ENCODE results near the gene LCN12.
"Not testable (repeated sequence)": the region's sequence is repeated elsewhere in the genome, so short reads cannot be mapped to it uniquely, and the experiment has no call there.

The LCN12 gene

DNA sequence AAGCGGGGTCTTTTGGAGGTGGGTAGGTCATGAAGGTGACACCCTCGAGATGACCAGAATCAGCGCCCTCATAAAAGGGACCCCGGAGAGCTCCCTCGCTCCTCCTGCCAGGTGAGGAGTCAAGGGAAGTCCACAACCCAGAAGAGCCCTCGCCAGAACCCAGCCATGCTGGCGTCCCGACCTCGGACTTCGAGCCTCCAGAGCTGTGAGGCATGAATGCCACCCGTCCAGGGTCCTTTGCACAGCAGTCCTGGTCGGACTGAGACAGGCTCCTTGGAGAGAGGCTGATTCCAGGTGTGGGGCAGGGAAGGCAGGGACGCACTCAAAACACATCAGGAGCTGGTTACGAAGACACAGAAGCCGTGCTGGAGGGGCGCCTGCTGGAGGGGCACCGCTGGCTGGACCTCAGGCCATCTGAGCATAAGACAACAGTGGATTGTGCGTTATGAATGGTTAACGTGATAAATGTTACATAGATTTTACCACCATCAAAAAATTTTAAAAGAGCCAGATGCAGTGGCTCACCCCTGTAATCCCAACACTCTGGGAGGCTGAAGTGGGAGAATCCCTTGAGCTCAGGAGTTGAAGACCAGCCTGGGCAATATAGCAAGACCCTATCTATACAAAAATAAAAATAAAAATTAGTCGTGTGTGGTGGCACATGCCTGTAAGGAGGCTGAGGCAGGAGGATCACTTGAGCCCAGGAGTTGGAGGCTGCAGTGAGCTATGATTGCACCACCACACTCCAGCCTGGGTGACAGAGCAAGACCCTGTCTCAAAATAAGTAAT is 50.0 kb downstream of the LCN12 start:
- H2AFZ ChIP-seq, result no peak overlapping the region
- no peaks in the 10 kb centered on the region for H3K27me3 ChIP-seq (ENCODE audit: control insufficient read depth, insufficient read depth, low read length)
- H3K27ac ChIP-seq, result no peak overlapping the region
- no peak overlapping the region for H3K4me2 ChIP-seq (ENCODE audit: low read length)
- TF ChIP-seq, protein P1, sequence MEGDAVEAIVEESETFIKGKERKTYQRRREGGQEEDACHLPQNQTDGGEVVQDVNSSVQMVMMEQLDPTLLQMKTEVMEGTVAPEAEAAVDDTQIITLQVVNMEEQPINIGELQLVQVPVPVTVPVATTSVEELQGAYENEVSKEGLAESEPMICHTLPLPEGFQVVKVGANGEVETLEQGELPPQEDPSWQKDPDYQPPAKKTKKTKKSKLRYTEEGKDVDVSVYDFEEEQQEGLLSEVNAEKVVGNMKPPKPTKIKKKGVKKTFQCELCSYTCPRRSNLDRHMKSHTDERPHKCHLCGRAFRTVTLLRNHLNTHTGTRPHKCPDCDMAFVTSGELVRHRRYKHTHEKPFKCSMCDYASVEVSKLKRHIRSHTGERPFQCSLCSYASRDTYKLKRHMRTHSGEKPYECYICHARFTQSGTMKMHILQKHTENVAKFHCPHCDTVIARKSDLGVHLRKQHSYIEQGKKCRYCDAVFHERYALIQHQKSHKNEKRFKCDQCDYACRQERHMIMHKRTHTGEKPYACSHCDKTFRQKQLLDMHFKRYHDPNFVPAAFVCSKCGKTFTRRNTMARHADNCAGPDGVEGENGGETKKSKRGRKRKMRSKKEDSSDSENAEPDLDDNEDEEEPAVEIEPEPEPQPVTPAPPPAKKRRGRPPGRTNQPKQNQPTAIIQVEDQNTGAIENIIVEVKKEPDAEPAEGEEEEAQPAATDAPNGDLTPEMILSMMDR (IDR thresholded peaks at IDR 0.05), result no peak
- H3K36me3 ChIP-seq (ENCODE audit: control insufficient read depth, insufficient read depth, low read length), result no peaks in the 10 kb centered on the region
- H3K79me2 ChIP-seq, result no peaks in the 10 kb centered on the region
- no peaks in the 10 kb centered on the region for H3K9me3 ChIP-seq (ENCODE audit: control insufficient read depth, low read length)
- no peaks in the 10 kb centered on the region for H3K4me1 ChIP-seq
- no peak overlapping the region for H3K4me3 ChIP-seq (ENCODE audit: low read depth, low read length)
- no peak overlapping the region for H3K9ac ChIP-seq

- no peak overlapping the region for H3K4me3 ChIP-seq (ENCODE audit: low read depth, low read length)
- H3K27ac ChIP-seq, result no peak overlapping the region
- no peaks in the 10 kb centered on the region for H3K9me3 ChIP-seq (ENCODE audit: control insufficient read depth, low read length)
- TF ChIP-seq, protein P1 (IDR thresholded peaks at IDR 0.05), result no peak
- no peak overlapping the region for H3K9ac ChIP-seq
- no peaks in the 10 kb centered on the region for H3K36me3 ChIP-seq (ENCODE audit: control insufficient read depth, insufficient read depth, low read length)
- no peaks in the 10 kb centered on the region for H3K79me2 ChIP-seq
- no peak overlapping the region for H3K4me2 ChIP-seq (ENCODE audit: low read length)
- no peaks in the 10 kb centered on the region for H3K4me1 ChIP-seq
- no peaks in the 10 kb centered on the region for H3K27me3 ChIP-seq (ENCODE audit: control insufficient read depth, insufficient read depth, low read length)
- no peak overlapping the region for H2AFZ ChIP-seq
These were observed 50.6 kb downstream of the LCN12 start for GRCh38 chr9:137002646-137003041.

- not testable (repeated sequence) for H3K4me1 ChIP-seq; H3K9ac ChIP-seq; H3K36me3 ChIP-seq (ENCODE audit: control insufficient read depth, insufficient read depth, low read length); H2AFZ ChIP-seq; H3K4me2 ChIP-seq (ENCODE audit: low read length); H3K4me3 ChIP-seq (ENCODE audit: low read depth, low read length); H3K27ac ChIP-seq; H3K79me2 ChIP-seq; H3K9me3 ChIP-seq (ENCODE audit: control insufficient read depth, low read length); H3K27me3 ChIP-seq (ENCODE audit: control insufficient read depth, insufficient read depth, low read length)
These were observed 52.2 kb downstream of the LCN12 start for GRCh38 chr9:137004285-137004684.

Measured in parathyroid adenoma (tissue), 2 donors.